ENCODE measurements around the gene MIX23.

- TF ChIP-seq CTCF (IDR thresholded peaks at IDR 0.05) (no peak), POLR2A (IDR thresholded peaks at IDR 0.05; ENCODE audit: low read depth) (no peak), POLR2AphosphoS5 (IDR thresholded peaks at IDR 0.05) (no peak), EP300 (IDR thresholded peaks at IDR 0.05) (no peak)
Observed at GRCh38 chr3:122313281-122313680, 69.8 kb downstream of the MIX23 start.

Data from esophagus muscularis mucosa (tissue), 4 donors.